Endothelial cell of umbilical vein (primary cell): ENCODE results near the gene KCNH2. TPM values are rescaled to one million over a fixed set of nuclear protein-coding genes. Genes with fewer than 3 reads are reported as not detected.

ENCODE experiments used
- BruUV-seq: library from RNA; stranded (reverse); fragments of 400-500 nt; replicated peaks from 2 replicates; lab custom pipeline; 2021; lab: Mats Ljungman, UMichigan
- CTCF ChIA-PET: fragments of 300-600, 350-600 bp; sonication (Branson Sonifier 250); formaldehyde crosslinking; loops from one replicate; lab custom pipeline; 2021; ENCODE audit warnings: antibody characterized with exemption, inconsistent platforms; lab: Charles Lee
- POLR2A ChIA-PET: fragments of 300-600, 350-600 bp; sonication (Branson Sonifier 250); formaldehyde crosslinking; loops from one replicate; lab custom pipeline; 2021; ENCODE audit warnings: antibody characterized with exemption, inconsistent platforms; lab: Charles Lee
- DNase-seq: peaks from one replicate; pipeline ENCODE4 v3.0.0-alpha.2; 2011; ENCODE audit warnings: low read depth, low spot score
- FAIRE-seq: peaks from 2 replicates; lab custom pipeline; 2011; peaks lifted over from hg19 to GRCh38; lab: Jason Lieb, UNC
- H2AFZ ChIP-seq: 2 replicates; pipeline ENCODE4 v1.6.0; 2012; ENCODE audit warnings: low read depth, low read length, control low read depth, inconsistent platforms
- H3K27ac ChIP-seq: 2 replicates; pipeline ENCODE4 v1.5.1; 2011; ENCODE audit warnings: low read depth, mild to moderate bottlenecking, control low read depth, low read length, moderate library complexity; ENCODE audit not compliant: insufficient read depth
- H3K27me3 ChIP-seq, 2 experiments: 2 replicates each; pipeline versions ENCODE4 v1.6.0 to v1.6.1; 2011; ENCODE audit warnings: low read length in 2 of 2, mixed read lengths in 1 of 2; ENCODE audit not compliant: control insufficient read depth in 2 of 2, insufficient read depth in 2 of 2
- H3K36me3 ChIP-seq, 2 experiments: 2 replicates in 1 of 2; 3 replicates in 1 of 2; pipeline ENCODE4 v1.5.1; 2011; ENCODE audit warnings: low read length in 2 of 2, mild to moderate bottlenecking in 1 of 2, moderate library complexity in 1 of 2; ENCODE audit not compliant: control insufficient read depth in 2 of 2, insufficient read depth in 2 of 2; ENCODE audit errors: extremely low read depth in 1 of 2
- H3K4me1 ChIP-seq: 3 replicates; pipeline ENCODE4 v1.5.1; 2011; ENCODE audit warnings: mild to moderate bottlenecking, low read length; ENCODE audit not compliant: control insufficient read depth, insufficient read depth; ENCODE audit errors: extremely low read depth
- H3K4me2 ChIP-seq: 2 replicates; pipeline ENCODE4 v1.6.1; 2011; ENCODE audit warnings: low read length, control low read depth, mixed read lengths; ENCODE audit not compliant: insufficient read depth
- H3K4me3 ChIP-seq, 3 experiments: fragments of 200-600 bp in 1 of 3; sonication (generic), shearing (Covaris generic) in 1 of 3; replicated peaks in 1 of 3; 2 replicates each; pipeline ENCODE4 v1.5.1; 2011 to 2016; ENCODE audit warnings: control low read depth in 3 of 3, low read length in 3 of 3, mild to moderate bottlenecking in 2 of 3, inconsistent platforms in 1 of 3, low read depth in 1 of 3, moderate library complexity in 1 of 3; ENCODE audit not compliant: insufficient read depth in 1 of 3
- H3K79me2 ChIP-seq: 2 replicates; pipeline ENCODE4 v1.6.0; 2012; ENCODE audit warnings: low read length, inconsistent platforms; ENCODE audit not compliant: control insufficient read depth, insufficient read depth
- H3K9ac ChIP-seq: replicated peaks from 2 replicates; pipeline ENCODE3; 2011; ENCODE audit warnings: low read length, control low read depth; ENCODE audit not compliant: insufficient read depth; ENCODE audit errors: extremely low read depth
- H3K9me1 ChIP-seq: replicated peaks from 3 replicates; pipeline ENCODE4 v1.6.0; 2011; ENCODE audit warnings: mild to moderate bottlenecking, low read length; ENCODE audit not compliant: control insufficient read depth, insufficient read depth; ENCODE audit errors: extremely low read depth
- H3K9me3 ChIP-seq: replicated peaks from 2 replicates; pipeline ENCODE4 v1.5.1; 2012; ENCODE audit warnings: low read length, inconsistent platforms; ENCODE audit not compliant: control insufficient read depth, insufficient read depth
- H4K20me1 ChIP-seq: replicated peaks from 2 replicates; pipeline ENCODE3; 2011; ENCODE audit warnings: mild to moderate bottlenecking, low read length; ENCODE audit not compliant: control insufficient read depth, insufficient read depth; ENCODE audit errors: extremely low read depth
- CTCF ChIP-seq, 2 donors: IDR thresholded peaks; 1 replicate in 1 of 2; 2 replicates in 1 of 2; pipeline ENCODE4 v1.5.1; 2011; ENCODE audit warnings: low read length in 2 of 2, mild to moderate bottlenecking in 2 of 2, moderate library complexity in 2 of 2, control low read depth in 1 of 2, inconsistent platforms in 1 of 2, low read depth in 1 of 2; ENCODE audit not compliant: insufficient read depth in 1 of 2; ENCODE audit errors: extremely low read depth in 1 of 2
- EZH2 ChIP-seq: IDR thresholded peaks from 2 replicates; pipeline ENCODE4 v1.6.1; 2012; ENCODE audit warnings: borderline replicate concordance, low read depth, mild to moderate bottlenecking, moderate library complexity, low read length, inconsistent platforms; ENCODE audit not compliant: severe bottlenecking
- FOS ChIP-seq: IDR thresholded peaks from 2 replicates; pipeline ENCODE4 v1.6.1; 2011; ENCODE audit warnings: mild to moderate bottlenecking, low read length, moderate library complexity, borderline replicate concordance; ENCODE audit not compliant: insufficient read depth
- GATA2 ChIP-seq: IDR thresholded peaks from 2 replicates; pipeline ENCODE4 v1.7.0; 2011; ENCODE audit warnings: low read depth, mild to moderate bottlenecking, moderate library complexity, mixed read lengths, low read length; ENCODE audit not compliant: insufficient read length, insufficient read depth
- JUN ChIP-seq: IDR thresholded peaks from 2 replicates; pipeline ENCODE4 v1.6.1; 2011; ENCODE audit warnings: borderline replicate concordance, low read depth; ENCODE audit not compliant: insufficient read length, insufficient read depth
- MAX ChIP-seq: IDR thresholded peaks from 2 replicates; pipeline ENCODE4 v1.6.1; 2011; ENCODE audit not compliant: insufficient read depth, insufficient read length
- MYC ChIP-seq: IDR thresholded peaks from one replicate; pipeline ENCODE4 v1.6.1; 2011; ENCODE audit warnings: mild to moderate bottlenecking, low read depth, low read length
- POLR2A ChIP-seq: IDR thresholded peaks from 2 replicates; pipeline ENCODE4 v1.6.1; 2012; ENCODE audit warnings: low read depth, mild to moderate bottlenecking, control low read depth, low read length
- POLR2AphosphoS5 ChIP-seq: IDR thresholded peaks from 2 replicates; pipeline ENCODE4 v1.6.1; 2012; ENCODE audit warnings: low read depth, mild to moderate bottlenecking, control low read depth, low read length, moderate library complexity; ENCODE audit not compliant: insufficient read depth
- dilution Hi-C: fragments of 300-500 bp; cut with MboI; formaldehyde crosslinking; loops from one replicate; pipeline ENCODE4 v1.15.0; 2019; ENCODE audit warnings: low sequenced_read_pairs; ENCODE audit not compliant: extremely low pct_ligation_motif_present
- intact Hi-C: fragments of 100-400 bp; cut with micrococcal nuclease; formaldehyde crosslinking; loops from one replicate; pipeline ENCODE4 v1.10.0; 2022
- polyA plus RNA-seq, 4 experiments: library from polyadenylated mRNA; depleted of rRNA in 3 of 4; stranded (reverse) in 3 of 4; unstranded in 1 of 4; fragments of >200 nt; gene quantifications; 2 replicates each; pipeline versions ENCODE4 v1.2.1 to v1.2.3, GENCODE V29; 2011 to 2012; ENCODE audit warnings: missing spikeins in 1 of 4
- total RNA-seq: library from RNA; stranded (reverse); gene quantifications from 2 replicates; pipeline ENCODE4 v1.2.3, GENCODE V29; 2021

KCNH2 gene
- total and polyA plus RNA-seq, 2 donors (not counting 3 experiments of a cell fraction or from before 2014, with no cell fraction given): 0.03 to 0.09 TPM

DNA sequence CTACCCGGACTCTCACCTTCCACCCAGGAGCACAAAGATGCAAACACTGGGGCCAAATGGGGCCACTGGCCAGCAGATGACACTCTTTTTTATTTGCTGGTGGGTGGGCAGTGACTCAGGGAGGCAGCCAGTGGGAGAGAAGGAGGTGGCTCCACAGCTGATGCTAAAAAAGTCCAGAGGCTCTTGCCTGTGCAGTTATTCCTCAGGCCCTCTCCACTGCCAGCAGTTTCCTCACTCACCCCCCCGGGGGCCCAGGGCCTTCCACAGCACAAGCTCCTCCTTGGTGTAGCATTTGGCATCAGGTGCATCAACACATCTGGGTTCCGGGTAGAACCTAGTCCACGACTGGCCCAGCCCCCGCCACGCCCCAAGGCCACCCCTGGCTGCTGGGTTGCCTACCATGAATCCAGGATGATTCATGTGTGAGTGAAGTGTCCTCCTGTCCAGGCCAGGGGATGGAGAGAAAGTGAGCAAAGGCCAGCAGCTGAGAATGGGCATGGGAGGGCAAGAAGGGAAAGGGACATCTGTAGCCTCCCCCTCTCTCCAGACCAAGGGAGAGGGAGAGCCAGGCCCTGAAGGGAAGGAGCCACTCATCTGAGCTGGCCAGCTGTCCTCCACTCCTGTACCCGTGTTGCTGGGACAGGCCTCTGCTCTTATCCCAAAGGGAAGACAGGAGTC lies 1.7 kb upstream of the KCNH2 start:
- no TSS peak for BruUV-seq
- Histone ChIP-seq H3K9me1 (no peaks in the 10 kb centered on the region), H2AFZ (no peak overlapping the region), H3K4me1 (peaks cover 6% of the 10 kb centered on the region), H3K79me2 (no peaks in the 10 kb centered on the region), H3K27me3 (peaks cover 42 to 53% of the 10 kb centered on the region in 2 experiments), H3K36me3 (no peaks in the 10 kb centered on the region), H4K20me1 (no peaks in the 10 kb centered on the region), H3K9ac (no peak overlapping the region), H3K4me3 (no peak overlapping the region), H3K27ac (no peak overlapping the region), H3K4me2 (no peak overlapping the region), H3K9me3 (no peaks in the 10 kb centered on the region)
- TF ChIP-seq MYC: no peak
- no peak for TF ChIP-seq FOS
- TF ChIP-seq POLR2AphosphoS5: no peak
- TF ChIP-seq GATA2: no peak
- no peak for TF ChIP-seq CTCF (IDR thresholded peaks at IDR 0.05; ENCODE audit: extremely low read depth in 1 of 2, insufficient read depth in 1 of 2, low read depth in 1 of 2, low read length in 2 of 2)
- TF ChIP-seq JUN: no peak
- no peak for TF ChIP-seq POLR2A
- no peak for TF ChIP-seq MAX
- TF ChIP-seq EZH2: no peak
- intact Hi-C loops: loop anchor here (10.0 kb wide), 1 partner anchor 415 kb away; the partner anchor contains the start of gene GIMAP4
- ChIA-PET CTCF (interaction anchor here (0.7 to 2.8 kb wide), 10 partner anchors 9 to 264 kb away, joined by 3 to 19 read pairs (median 4); no protein-coding TSS in a partner anchor), POLR2A (no interaction called here)
- DNase-seq (no peak), FAIRE-seq (no peak)
- dilution Hi-C loops: no loop called here
